HEK293 (cell line): Measurements from ENCODE around the gene UGT1A3.

ENCODE experiments used
- ZNF133 ChIP-seq: fragments of 450-650 bp; formaldehyde crosslinking; IDR thresholded peaks from 2 replicates; pipeline ENCODE4 v1.5.1; 2016; ENCODE audit warnings: missing biosample characterization, missing genetic modification characterization
- TF ChIP-seq, protein P1 (sequence below): fragments of 450-650 bp; formaldehyde crosslinking; IDR thresholded peaks from 2 replicates; pipeline ENCODE4 v1.5.1; 2016; ENCODE audit warnings: missing biosample characterization, missing genetic modification characterization
- TF ChIP-seq, protein P2 (sequence below): fragments of 450-650 bp; formaldehyde crosslinking; IDR thresholded peaks from 2 replicates; pipeline ENCODE4 v1.5.1; 2016; ENCODE audit warnings: missing biosample characterization, missing genetic modification characterization

DNA sequence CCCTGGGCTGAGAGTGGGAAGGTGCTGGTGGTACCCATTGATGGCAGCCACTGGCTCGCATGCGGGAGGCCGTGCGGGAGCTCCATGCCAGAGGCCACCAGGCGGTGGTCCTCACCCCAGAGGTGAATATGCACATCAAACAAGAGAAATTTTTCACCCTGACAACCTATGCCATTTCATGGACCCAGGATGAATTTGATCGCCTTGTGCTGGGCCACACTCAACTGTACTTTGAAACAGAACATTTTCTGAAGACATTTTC lies 18.4 kb downstream of the UGT1A3 start:
- TF ChIP-seq ZNF133 (tag by site-specific recombination), result no peak
- TF ChIP-seq, protein P1, sequence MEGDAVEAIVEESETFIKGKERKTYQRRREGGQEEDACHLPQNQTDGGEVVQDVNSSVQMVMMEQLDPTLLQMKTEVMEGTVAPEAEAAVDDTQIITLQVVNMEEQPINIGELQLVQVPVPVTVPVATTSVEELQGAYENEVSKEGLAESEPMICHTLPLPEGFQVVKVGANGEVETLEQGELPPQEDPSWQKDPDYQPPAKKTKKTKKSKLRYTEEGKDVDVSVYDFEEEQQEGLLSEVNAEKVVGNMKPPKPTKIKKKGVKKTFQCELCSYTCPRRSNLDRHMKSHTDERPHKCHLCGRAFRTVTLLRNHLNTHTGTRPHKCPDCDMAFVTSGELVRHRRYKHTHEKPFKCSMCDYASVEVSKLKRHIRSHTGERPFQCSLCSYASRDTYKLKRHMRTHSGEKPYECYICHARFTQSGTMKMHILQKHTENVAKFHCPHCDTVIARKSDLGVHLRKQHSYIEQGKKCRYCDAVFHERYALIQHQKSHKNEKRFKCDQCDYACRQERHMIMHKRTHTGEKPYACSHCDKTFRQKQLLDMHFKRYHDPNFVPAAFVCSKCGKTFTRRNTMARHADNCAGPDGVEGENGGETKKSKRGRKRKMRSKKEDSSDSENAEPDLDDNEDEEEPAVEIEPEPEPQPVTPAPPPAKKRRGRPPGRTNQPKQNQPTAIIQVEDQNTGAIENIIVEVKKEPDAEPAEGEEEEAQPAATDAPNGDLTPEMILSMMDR (tag by site-specific recombination), result no peak
- TF ChIP-seq, protein P2, sequence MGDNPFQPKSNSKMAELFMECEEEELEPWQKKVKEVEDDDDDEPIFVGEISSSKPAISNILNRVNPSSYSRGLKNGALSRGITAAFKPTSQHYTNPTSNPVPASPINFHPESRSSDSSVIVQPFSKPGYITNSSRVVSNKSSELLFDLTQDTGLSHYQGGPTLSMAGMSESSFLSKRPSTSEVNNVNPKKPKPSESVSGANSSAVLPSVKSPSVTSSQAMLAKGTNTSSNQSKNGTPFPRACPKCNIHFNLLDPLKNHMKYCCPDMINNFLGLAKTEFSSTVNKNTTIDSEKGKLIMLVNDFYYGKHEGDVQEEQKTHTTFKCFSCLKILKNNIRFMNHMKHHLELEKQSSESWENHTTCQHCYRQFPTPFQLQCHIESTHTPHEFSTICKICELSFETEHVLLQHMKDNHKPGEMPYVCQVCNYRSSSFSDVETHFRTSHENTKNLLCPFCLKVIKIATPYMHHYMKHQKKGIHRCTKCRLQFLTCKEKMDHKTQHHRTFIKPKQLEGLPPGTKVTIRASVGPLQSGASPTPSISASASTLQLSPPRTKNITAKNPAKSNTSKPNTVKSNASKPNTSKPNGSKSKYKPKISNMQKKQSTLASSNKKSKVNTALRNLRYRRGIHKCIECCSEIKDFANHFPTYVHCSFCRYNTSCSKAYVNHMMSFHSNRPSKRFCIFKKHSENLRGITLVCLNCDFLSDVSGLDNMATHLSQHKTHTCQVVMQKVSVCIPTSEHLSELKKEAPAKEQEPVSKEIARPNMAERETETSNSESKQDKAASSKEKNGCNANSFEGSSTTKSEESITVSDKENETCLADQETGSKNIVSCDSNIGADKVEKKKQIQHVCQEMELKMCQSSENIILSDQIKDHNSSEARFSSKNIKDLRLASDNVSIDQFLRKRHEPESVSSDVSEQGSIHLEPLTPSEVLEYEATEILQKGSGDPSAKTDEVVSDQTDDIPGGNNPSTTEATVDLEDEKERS (tag by site-specific recombination), result no peak
